CD14-positive monocyte (primary cell): ENCODE data around the gene ENO2. TPM values are rescaled to one million over a fixed set of nuclear protein-coding genes. Genes with fewer than 3 reads are reported as not detected.

Experiments
- DNase-seq, 3 donors: peaks; one replicate each; pipeline ENCODE4 v3.0.0-alpha.2; 2011 to 2022
- H2AFZ ChIP-seq: 2 replicates; pipeline ENCODE4 v1.6.0; 2012; ENCODE audit warnings: mild to moderate bottlenecking, low read depth, low read length, inconsistent platforms; ENCODE audit not compliant: insufficient read depth, poor library complexity, severe bottlenecking
- H3K27ac ChIP-seq, 2 donors: 1 replicate in 1 of 2; 2 replicates in 1 of 2; pipeline ENCODE4 v1.5.1; 2012 to 2013; ENCODE audit warnings: low read length in 2 of 2, control low read depth in 1 of 2, inconsistent platforms in 1 of 2, low read depth in 1 of 2, mild to moderate bottlenecking in 1 of 2
- H3K27me3 ChIP-seq, 2 donors: one replicate each; pipeline versions ENCODE4 v1.6.0 to v1.6.1; 2011 to 2013; ENCODE audit warnings: low read length in 2 of 2; ENCODE audit not compliant: control insufficient read depth in 2 of 2, insufficient read depth in 2 of 2
- H3K36me3 ChIP-seq, 2 donors: replicated peaks in 1 of 2; 1 replicate in 1 of 2; 2 replicates in 1 of 2; pipeline versions ENCODE4 v1.5.1 to v1.6.1; 2012 to 2013; ENCODE audit warnings: low read length in 2 of 2, control low read depth in 1 of 2, inconsistent platforms in 1 of 2, mild to moderate bottlenecking in 1 of 2; ENCODE audit not compliant: insufficient read depth in 2 of 2, control insufficient read depth in 1 of 2
- H3K4me1 ChIP-seq, 2 donors: 1 replicate in 1 of 2; 2 replicates in 1 of 2; pipeline versions ENCODE4 v1.5.1 to v1.6.1; 2012 to 2013; ENCODE audit warnings: low read length in 2 of 2, control low read depth in 1 of 2, inconsistent platforms in 1 of 2, mild to moderate bottlenecking in 1 of 2, moderate library complexity in 1 of 2; ENCODE audit not compliant: insufficient read depth in 2 of 2, control insufficient read depth in 1 of 2
- H3K4me2 ChIP-seq: replicated peaks from 2 replicates; pipeline ENCODE3; 2012; ENCODE audit warnings: low read length, moderate library complexity, mild to moderate bottlenecking; ENCODE audit not compliant: poor library complexity, severe bottlenecking; ENCODE audit errors: extremely low read depth
- H3K4me3 ChIP-seq, 3 experiments: fragments of 200-600 bp in 1 of 3; sonication (generic) in 1 of 3; replicated peaks in 1 of 3; 1 replicate in 2 of 3; 2 replicates in 1 of 3; pipeline ENCODE4 v1.5.1; 2011 to 2013; ENCODE audit warnings: low read length in 3 of 3, mild to moderate bottlenecking in 3 of 3, control low read depth in 2 of 3, low read depth in 2 of 3, inconsistent platforms in 1 of 3, moderate library complexity in 1 of 3
- H3K79me2 ChIP-seq: 2 replicates; pipeline ENCODE4 v1.6.0; 2012; ENCODE audit warnings: mild to moderate bottlenecking, control low read depth, inconsistent platforms, low read length, moderate library complexity; ENCODE audit not compliant: insufficient read depth
- H3K9ac ChIP-seq: 2 replicates; pipeline ENCODE4 v1.6.0; 2017; ENCODE audit warnings: low read length, mild to moderate bottlenecking; ENCODE audit not compliant: insufficient read depth, poor library complexity, severe bottlenecking
- H3K9me3 ChIP-seq, 2 donors: replicated peaks in 1 of 2; 1 replicate in 1 of 2; 2 replicates in 1 of 2; pipeline versions ENCODE4 v1.5.1 to v1.6.1; 2012 to 2013; ENCODE audit warnings: low read length in 2 of 2, control low read depth in 1 of 2; ENCODE audit not compliant: control insufficient read depth in 1 of 2, insufficient read depth in 1 of 2
- H4K20me1 ChIP-seq: 2 replicates; pipeline ENCODE4 v1.6.0; 2012; ENCODE audit warnings: mild to moderate bottlenecking, low read length, control low read depth, moderate library complexity; ENCODE audit not compliant: insufficient read depth
- H3K27ac Mint-ChIP-seq, 7 donors: one replicate each; pipeline ENCODE4 v1.8.0; 2020; ENCODE audit warnings: mild to moderate bottlenecking in 7 of 7, mixed read lengths in 7 of 7, moderate library complexity in 6 of 7, inconsistent platforms in 2 of 7
- H3K27me3 Mint-ChIP-seq, 3 donors: one replicate each; pipeline ENCODE4 v1.8.0; 2021 to 2022; ENCODE audit warnings: low read depth in 3 of 3, mild to moderate bottlenecking in 3 of 3, mixed read lengths in 3 of 3, moderate library complexity in 3 of 3, inconsistent platforms in 1 of 3
- H3K36me3 Mint-ChIP-seq, 2 donors: one replicate each; pipeline ENCODE4 v1.8.0; 2020; ENCODE audit warnings: mixed read lengths in 2 of 2, inconsistent platforms in 1 of 2, mild to moderate bottlenecking in 1 of 2
- H3K4me1 Mint-ChIP-seq: one replicate; pipeline ENCODE4 v1.8.0; 2020; ENCODE audit warnings: mild to moderate bottlenecking, mixed read lengths
- H3K4me3 Mint-ChIP-seq, 2 donors: one replicate each; pipeline ENCODE4 v1.8.0; 2020; ENCODE audit warnings: mild to moderate bottlenecking in 2 of 2, mixed read lengths in 2 of 2, moderate library complexity in 1 of 2
- H3K9me3 Mint-ChIP-seq, 7 donors: one replicate each; pipeline ENCODE4 v1.8.0; 2020 to 2022; ENCODE audit warnings: mixed read lengths in 7 of 7, mild to moderate bottlenecking in 6 of 7, moderate library complexity in 6 of 7, inconsistent platforms in 2 of 7
- CTCF ChIP-seq: fragments of 200-600 bp; IDR thresholded peaks from one replicate; pipeline ENCODE4 v1.8.0; 2022; ENCODE audit warnings: antibody characterized with exemption, mild to moderate bottlenecking
- WGBS: methylation state at CpG from one replicate; pipeline ENCODE4 v1.1.5; 2013; ENCODE audit warnings: missing lambda C conversion rate; ENCODE audit not compliant: insufficient coverage; 5-methylcytosine and 5-hydroxymethylcytosine counted together
- intact Hi-C, 2 donors: fragments of 100-400 bp; cut with micrococcal nuclease; formaldehyde crosslinking; loops; one replicate each; pipeline versions ENCODE4 v1.15.0 to v1.15.1; 2023
- polyA plus RNA-seq, 3 donors: library from polyadenylated mRNA; depleted of rRNA in 1 of 3; unstranded in 2 of 3; stranded (reverse) in 1 of 3; fragments of 300-500 nt in 2 of 3; fragments of >200 nt in 1 of 3; fragmentation: Illumina TruSeq in 2 of 3; gene quantifications; 1 replicate in 2 of 3; 2 replicates in 1 of 3; pipeline ENCODE4 v1.2.3, GENCODE V29; 2012 to 2021

ENO2 gene
- polyA plus RNA-seq, 3 donors = 0.09 to 0.43 (median 0.19) TPM

- no peak overlapping the region for H2AFZ ChIP-seq
- WGBS = 11% methylated on average over 7 of the region's 15 CpGs
- peak overlapping the region; percentile 92 for H3K4me2 ChIP-seq
- no peaks in the 10 kb centered on the region for H3K27me3 ChIP-seq
- Mint-ChIP-seq H3K9me3 (peaks cover 0 to 2% (median 0%) of the 10 kb centered on the region in 7 donors), H3K27me3 (peaks cover 0 to 3% (median 0%) of the 10 kb centered on the region in 3 donors), H3K27ac (peak overlapping the region; percentile 93 to 98 (median 96)), H3K4me3 (peak overlapping the region; percentile 97 to 99), H3K36me3 (peaks cover 52 to 61% of the 10 kb centered on the region in 2 donors), H3K4me1 (peaks cover 73% of the 10 kb centered on the region)
- peaks cover 87% of the 10 kb centered on the region for H3K79me2 ChIP-seq
- H3K36me3 ChIP-seq = peaks cover 48 to 52% of the 10 kb centered on the region in 2 donors
- peaks cover 67% of the 10 kb centered on the region for H4K20me1 ChIP-seq
- DNase-seq = no peak
- intact Hi-C loops = loop anchor here in 1 of 2 donors (1.0 to 10.0 kb wide), 3 partner anchors 8 to 418 kb away; partner anchors contain the start of genes GAPDH and LPCAT3
- H3K4me3 ChIP-seq = peak overlapping the region; percentile 61 to 99 (median 98)
- no peaks in the 10 kb centered on the region for H3K9me3 ChIP-seq
- H3K4me1 ChIP-seq = peaks cover 77 to 84% of the 10 kb centered on the region in 2 donors
- peak overlapping the region; percentile 87 to 95 for H3K27ac ChIP-seq
- peak overlapping the region; percentile 93 for H3K9ac ChIP-seq
- TF ChIP-seq CTCF = no peak
Observed at GRCh38 chr12:6952863-6953441, 38.6 kb downstream of the ENO2 start.

GRCh38 chr12:6953442-6954315, 39.3 kb downstream of the ENO2 start:
- H3K36me3 ChIP-seq = peaks cover 55 to 59% of the 10 kb centered on the region in 2 donors
- H3K27me3 Mint-ChIP-seq = peaks cover 0 to 3% (median 0%) of the 10 kb centered on the region in 3 donors
- peaks cover 59 to 68% of the 10 kb centered on the region in 2 donors for H3K36me3 Mint-ChIP-seq
- TF ChIP-seq CTCF = no peak
- peak overlapping the region; percentile 49 for H2AFZ ChIP-seq
- peaks cover 74% of the 10 kb centered on the region for H4K20me1 ChIP-seq
- DNase-seq = peak; percentile 86 to 89 (median 89)
- H3K9ac ChIP-seq = peak overlapping the region; percentile 93
- H3K4me1 Mint-ChIP-seq = peaks cover 73% of the 10 kb centered on the region
- H3K9me3 ChIP-seq = no peaks in the 10 kb centered on the region
- H3K79me2 ChIP-seq = peaks cover 88% of the 10 kb centered on the region
- peak overlapping the region; percentile 61 to 99 (median 98) for H3K4me3 ChIP-seq
- peak overlapping the region; percentile 92 for H3K4me2 ChIP-seq
- peaks cover 77 to 84% of the 10 kb centered on the region in 2 donors for H3K4me1 ChIP-seq
- peak overlapping the region; percentile 93 to 98 (median 96) for H3K27ac Mint-ChIP-seq
- H3K27me3 ChIP-seq = no peaks in the 10 kb centered on the region
- WGBS = 0% methylated on average over 14 of the region's 24 CpGs
- peak overlapping the region; percentile 87 to 95 for H3K27ac ChIP-seq
- peak overlapping the region; percentile 97 to 99 for H3K4me3 Mint-ChIP-seq
- intact Hi-C loops = loop anchor here in 1 of 2 donors (1.0 to 10.0 kb wide), 3 partner anchors 8 to 419 kb away; partner anchors contain the start of genes GAPDH and LPCAT3
- peaks cover 0 to 2% (median 0%) of the 10 kb centered on the region in 7 donors for H3K9me3 Mint-ChIP-seq
